Measurements from ENCODE around the gene FAM98A. TPM values are rescaled to one million over a fixed set of nuclear protein-coding genes. Genes with fewer than 3 reads are reported as not detected.
A peak's percentile ranks its signal among the peaks of the same experiment; 100 is the strongest.

The FAM98A gene
- total RNA-seq, 1 experiment from 2014 or later = 91.1 TPM

- no peak for ATAC-seq
- no peak for DNase-seq (ENCODE audit: low spot score)
- H3K4me3 Mint-ChIP-seq = no peak overlapping the region
- peaks cover 28% of the 10 kb centered on the region for H3K4me1 Mint-ChIP-seq
- CTCF ChIA-PET = no interaction called here
- peaks cover 3% of the 10 kb centered on the region; the same call in 1 of the 2 replicates for H3K9me3 Mint-ChIP-seq
- TF ChIP-seq ZNF532 (CRISPR knock-in tag; IDR thresholded peaks at IDR 0.05; ENCODE audit: borderline replicate concordance) (no peak), MLX (CRISPR knock-in tag; IDR thresholded peaks at IDR 0.05) (no peak)
- H3K27me3 Mint-ChIP-seq (ENCODE audit: low read depth) = no peaks in the 10 kb centered on the region
- H3K36me3 Mint-ChIP-seq = 0 out of 2 replicates have a peak, but pooled peaks cover 5% of the 10 kb centered on the region
- POLR2A ChIA-PET = no interaction called here
- peak overlapping the region; percentile 13; the same call in 1 of the 2 replicates for H3K27ac Mint-ChIP-seq
Measured at GRCh38 chr2:33552758-33553461, 46.2 kb downstream of the FAM98A start.

- H3K27ac Mint-ChIP-seq = no peak overlapping the region
- ATAC-seq (no peak), DNase-seq (ENCODE audit: low spot score) (no peak)
- H3K36me3 Mint-ChIP-seq = no peaks in the 10 kb centered on the region
- peaks cover 23% of the 10 kb centered on the region for H3K4me1 Mint-ChIP-seq
- POLR2A ChIA-PET = interaction anchor here (1.1 kb wide), 1 partner anchor 12 kb away, joined by 3 read pairs; no protein-coding TSS in a partner anchor
- peaks cover 6% of the 10 kb centered on the region; the same call in 1 of the 2 replicates for H3K9me3 Mint-ChIP-seq
- no peak overlapping the region for H3K4me3 Mint-ChIP-seq
- no peaks in the 10 kb centered on the region for H3K27me3 Mint-ChIP-seq (ENCODE audit: low read depth)
- TF ChIP-seq KAT7 (CRISPR knock-in tag; IDR thresholded peaks at IDR 0.05; ENCODE audit: borderline replicate concordance) (no peak), CREB1 (CRISPR knock-in tag; IDR thresholded peaks at IDR 0.05) (no peak), SOX15 (CRISPR knock-in tag; IDR thresholded peaks at IDR 0.05) (no peak), ATF2 (CRISPR knock-in tag; IDR thresholded peaks at IDR 0.05; ENCODE audit: borderline replicate concordance, low read depth) (no peak), OVOL2 (CRISPR knock-in tag; IDR thresholded peaks at IDR 0.05; ENCODE audit: borderline replicate concordance) (no peak), IRF1 (CRISPR knock-in tag; IDR thresholded peaks at IDR 0.05) (no peak), PRRX2 (CRISPR knock-in tag; IDR thresholded peaks at IDR 0.05) (no peak), AR (CRISPR knock-in tag; IDR thresholded peaks at IDR 0.05) (no peak), ZNF219 (CRISPR knock-in tag; IDR thresholded peaks at IDR 0.05; ENCODE audit: borderline replicate concordance) (no peak), CTCF (IDR thresholded peaks at IDR 0.05) (no peak), SMAD3 (CRISPR knock-in tag; IDR thresholded peaks at IDR 0.05; ENCODE audit: borderline replicate concordance) (no peak), EMX1 (CRISPR knock-in tag; IDR thresholded peaks at IDR 0.05) (no peak), TEAD4 (CRISPR knock-in tag; IDR thresholded peaks at IDR 0.05) (no peak), JAZF1 (CRISPR knock-in tag; IDR thresholded peaks at IDR 0.05) (no peak), NR1H2 (CRISPR knock-in tag; IDR thresholded peaks at IDR 0.05) (no peak), ZNF425 (CRISPR knock-in tag; conservative IDR thresholded peaks at IDR 0.05) (no peak), NR3C1 (CRISPR knock-in tag; conservative IDR thresholded peaks at IDR 0.05; ENCODE audit: low read depth) (no peak), SMAD4 (CRISPR knock-in tag; IDR thresholded peaks at IDR 0.05) (no peak), NFYB (CRISPR knock-in tag; conservative IDR thresholded peaks at IDR 0.05; ENCODE audit: low read depth) (no peak)
- CTCF ChIA-PET = no interaction called here
Measured at GRCh38 chr2:33550206-33550605, 48.9 kb downstream of the FAM98A start.

Data from WTC11 (cell line).